NT2/D1 (cell line): ENCODE results near the gene TMEM43.

ENCODE experiments used
- SUZ12 ChIP-seq: IDR thresholded peaks from 2 replicates; pipeline ENCODE4 v1.6.1; 2011; ENCODE audit not compliant: insufficient read length, insufficient read depth; ENCODE audit errors: extremely low read depth
- ZNF274 ChIP-seq: IDR thresholded peaks from 2 replicates; pipeline ENCODE4 v1.6.1; 2011; ENCODE audit warnings: mild to moderate bottlenecking, low read depth, low read length

DNA sequence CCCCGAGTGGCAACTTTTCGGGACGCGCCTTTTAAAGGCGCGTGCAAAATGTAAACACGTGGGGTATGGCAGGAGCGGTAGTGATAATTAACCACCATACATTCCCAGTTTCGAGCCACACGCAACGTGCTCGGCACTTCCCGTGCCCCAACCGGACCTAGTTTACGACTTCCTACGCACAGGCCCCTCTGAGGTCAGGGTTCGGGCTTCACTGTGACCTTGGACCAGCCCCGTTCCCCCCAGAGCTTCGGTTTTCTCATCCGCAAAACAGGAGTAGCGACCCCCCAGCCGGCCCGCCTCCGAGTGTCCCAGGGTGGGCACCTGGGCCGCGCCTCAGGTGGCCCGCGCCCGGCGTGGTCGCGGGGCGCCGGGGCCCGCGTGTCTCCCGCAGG, 633 bp upstream of the TMEM43 start:
- TF ChIP-seq ZNF274 (no peak), SUZ12 (no peak)
